GM19395 (cell line): ENCODE results near the gene PPFIA2.

Experiments used
- ATAC-seq: cut with Tn5 transposase; IDR thresholded peaks from one replicate; pipeline ENCODE4 v1.9.1; 2021; ENCODE audit warnings: mild to moderate bottlenecking, moderate library complexity; ENCODE audit not compliant: unreplicated experiment

PPFIA2 gene

DNA sequence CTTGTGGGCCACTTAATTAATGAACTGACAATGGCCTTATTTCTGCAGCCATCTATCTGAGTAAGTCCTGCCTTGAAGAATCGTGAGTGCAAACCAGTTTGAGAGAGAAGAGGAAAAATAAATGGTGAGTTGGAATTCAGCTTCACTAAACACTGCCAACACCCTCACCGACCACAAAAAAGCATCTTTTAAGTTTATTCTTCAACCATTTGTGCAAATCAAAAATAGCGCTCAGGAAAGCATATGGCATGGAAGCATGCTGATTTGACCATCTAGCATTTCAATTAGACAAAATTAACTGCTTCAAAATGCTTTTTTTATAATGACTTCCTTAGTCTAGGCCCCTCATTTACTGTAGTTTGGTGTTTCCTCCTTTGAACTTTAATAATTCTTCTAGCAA, 294.0 kb downstream of the PPFIA2 start:
- no peak for ATAC-seq

DNA sequence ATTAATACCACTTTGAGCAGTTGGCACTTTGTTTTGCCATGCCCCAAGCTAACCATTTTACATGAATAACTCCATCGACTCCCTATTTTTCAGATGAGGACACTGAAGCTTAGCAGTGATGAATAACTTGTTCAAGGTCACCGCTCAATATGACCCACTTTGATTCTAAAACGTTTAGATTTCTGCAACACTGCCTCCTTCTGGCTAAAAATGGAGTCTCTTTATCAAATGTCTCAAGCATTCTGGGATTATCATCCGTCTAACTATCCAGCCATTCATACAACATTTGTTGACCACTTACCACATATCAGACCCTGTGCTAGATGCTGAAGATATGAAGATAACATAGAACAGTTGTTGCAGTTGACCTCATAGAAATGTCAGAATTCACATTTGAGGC, 298.0 kb downstream of the PPFIA2 start:
- no peak for ATAC-seq

DNA sequence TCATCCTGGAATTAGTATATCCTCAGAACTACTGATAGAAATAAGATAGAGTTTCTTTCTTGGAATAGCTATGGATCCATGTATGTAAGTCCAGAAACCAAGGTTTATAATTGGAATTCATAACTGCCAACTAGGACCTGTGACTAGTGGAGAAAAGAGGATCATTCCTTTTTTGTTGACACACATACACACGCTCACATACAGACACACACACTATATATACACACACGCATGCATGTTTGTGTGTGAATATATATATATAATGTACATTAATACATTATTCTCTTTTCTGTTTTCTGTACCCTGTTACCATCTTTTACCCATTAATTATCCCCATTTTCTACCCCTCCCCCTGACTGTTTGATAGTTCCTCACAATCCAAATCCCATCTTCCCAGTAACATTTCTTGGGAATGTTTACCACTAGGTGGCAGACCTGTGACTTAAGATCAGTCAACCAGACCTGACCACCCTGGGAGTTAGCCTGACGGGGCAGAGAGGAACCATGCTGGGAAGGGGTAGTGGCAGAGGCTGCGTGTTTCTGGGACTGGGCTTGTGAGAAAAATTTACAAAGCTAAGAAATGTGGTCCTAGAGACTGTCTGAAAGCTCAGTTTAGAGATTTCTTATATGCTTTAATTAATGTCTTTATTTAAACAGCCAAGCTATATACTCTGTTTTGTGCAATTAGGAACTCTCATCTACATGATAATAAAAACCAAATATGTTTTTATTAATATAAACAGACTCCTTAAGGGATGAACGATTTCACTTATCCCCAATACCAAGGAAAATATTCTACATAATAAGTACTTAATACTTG, 308.0 kb downstream of the PPFIA2 start:
- peak; percentile 61 for ATAC-seq

DNA sequence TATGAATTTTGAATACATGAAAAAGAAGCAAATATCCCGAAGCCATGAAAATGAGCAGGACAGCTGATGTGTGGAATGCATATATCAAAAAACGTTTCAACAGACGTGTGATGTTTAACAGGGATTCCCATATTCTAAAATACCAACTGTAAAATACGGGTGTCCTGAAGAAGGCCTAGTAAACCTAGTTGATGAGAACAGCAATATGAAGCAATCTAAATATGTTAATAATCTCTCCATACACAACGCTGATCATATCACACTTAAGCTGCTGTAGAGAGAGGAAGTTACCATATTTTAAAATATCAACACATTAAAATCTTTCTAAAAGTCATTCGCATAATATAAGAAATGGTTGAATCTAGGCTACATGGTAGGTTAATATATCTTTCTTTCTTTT, 317.5 kb downstream of the PPFIA2 start:
- ATAC-seq = no peak

DNA sequence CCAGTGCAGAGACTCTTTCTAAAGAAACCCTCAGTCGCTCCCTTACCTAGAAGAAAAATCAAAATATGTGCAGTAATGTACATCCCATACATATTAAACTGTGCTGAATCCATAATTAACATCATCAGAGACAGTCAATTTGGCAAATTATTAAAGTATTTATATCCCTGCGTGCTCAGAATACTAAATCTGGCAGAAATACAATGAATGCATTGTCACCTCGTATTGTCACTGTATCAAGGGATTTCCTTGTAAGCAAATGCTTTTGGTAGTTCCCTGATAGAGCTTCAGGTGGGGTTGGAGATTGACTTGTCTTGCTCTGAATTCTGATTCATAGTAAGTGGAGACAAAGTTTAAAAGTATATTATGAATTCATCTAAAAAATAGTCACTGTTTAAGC, 319.1 kb downstream of the PPFIA2 start:
- no peak for ATAC-seq

DNA sequence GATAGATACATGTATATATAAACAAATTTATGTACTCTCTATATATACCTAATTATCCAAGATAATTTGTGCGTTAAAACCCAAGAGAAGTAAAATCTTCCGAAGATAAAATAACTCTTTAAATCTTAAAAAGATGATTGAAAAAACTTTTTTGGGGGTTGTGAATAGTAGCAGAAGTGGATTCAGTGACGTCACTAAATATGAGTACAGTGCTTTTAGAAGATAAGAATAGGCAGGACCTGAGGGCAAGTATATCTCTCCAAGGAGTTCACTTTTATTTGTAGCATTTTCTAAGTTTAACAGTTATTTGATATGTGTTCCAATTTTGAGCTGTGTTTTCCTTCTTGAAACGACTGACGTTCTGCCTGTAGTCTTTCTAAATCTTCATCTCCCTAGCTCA, 319.8 kb downstream of the PPFIA2 start:
- ATAC-seq = no peak

DNA sequence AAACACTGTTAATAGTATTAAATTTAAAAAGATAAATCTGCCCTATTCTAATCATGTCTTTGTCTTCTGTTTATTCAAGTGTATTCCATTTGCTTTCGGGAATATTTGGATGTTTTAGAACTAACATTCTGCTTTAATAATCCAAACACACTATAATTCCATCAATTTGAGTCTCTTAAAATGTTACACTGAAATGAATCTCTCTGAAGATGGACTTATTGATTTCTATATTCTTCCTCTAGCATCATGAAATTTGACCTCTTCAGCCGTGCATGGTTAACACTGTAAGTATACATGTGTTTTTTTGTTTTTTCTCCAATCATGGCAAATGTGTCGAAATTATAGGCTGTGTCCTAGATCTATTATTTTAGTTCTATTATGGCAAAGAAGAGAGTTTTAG, 342.1 kb downstream of the PPFIA2 start:
- ATAC-seq = no peak

DNA sequence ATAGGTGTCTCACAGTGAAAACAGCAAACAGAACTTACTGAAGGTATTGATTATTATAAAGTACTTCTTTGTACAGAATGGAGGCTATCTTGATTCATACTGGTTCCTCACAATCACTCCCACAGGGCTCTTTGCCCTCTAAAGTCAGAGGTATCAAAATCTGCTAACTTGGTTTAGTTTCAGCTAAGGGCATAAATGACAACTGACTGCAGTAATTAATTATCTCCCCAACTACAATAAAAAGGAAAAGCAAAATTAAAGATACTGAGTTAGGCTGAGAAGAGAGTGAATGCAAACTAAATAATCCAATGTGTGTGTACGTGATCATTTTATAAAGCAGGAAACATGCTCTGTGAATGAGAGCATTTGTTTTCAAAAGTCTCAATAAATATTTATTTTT, 342.6 kb downstream of the PPFIA2 start:
- ATAC-seq = no peak

DNA sequence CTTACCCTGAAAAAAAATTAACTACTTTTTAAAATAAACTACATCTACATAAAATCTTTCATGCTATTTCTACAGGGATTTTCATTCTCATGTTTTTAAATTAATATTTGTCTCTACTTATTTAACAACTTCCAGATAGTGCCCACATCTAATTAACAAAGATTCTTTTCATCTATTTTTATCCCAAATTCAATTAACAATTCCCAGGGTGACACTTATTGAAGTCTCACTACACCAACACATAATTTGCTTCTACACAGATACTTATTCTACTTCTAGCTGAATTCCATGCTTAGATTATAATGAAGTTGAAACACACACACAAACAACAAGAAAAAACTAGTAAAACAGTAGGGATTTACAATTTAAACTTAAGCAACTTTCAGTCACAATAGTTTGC, 344.7 kb downstream of the PPFIA2 start:
- ATAC-seq = no peak

DNA sequence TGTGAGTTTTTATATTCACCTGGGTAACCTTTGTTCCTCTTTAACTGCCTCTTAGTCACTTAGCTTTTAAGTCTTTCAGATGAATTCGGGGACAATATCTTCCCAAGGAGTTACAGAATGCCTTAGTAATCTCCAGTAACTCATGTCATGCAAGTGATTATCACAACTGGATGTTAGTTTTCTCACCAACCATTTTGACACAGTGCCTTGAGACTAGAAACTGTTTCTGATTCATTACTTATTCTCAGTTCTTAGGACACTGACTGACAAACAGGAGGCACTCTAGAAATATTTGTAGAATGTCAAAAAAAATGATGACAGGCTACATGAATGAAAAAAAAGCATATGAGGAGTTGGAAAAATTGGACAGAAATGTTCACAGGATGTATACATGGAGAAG, 346.2 kb downstream of the PPFIA2 start:
- no peak for ATAC-seq

DNA sequence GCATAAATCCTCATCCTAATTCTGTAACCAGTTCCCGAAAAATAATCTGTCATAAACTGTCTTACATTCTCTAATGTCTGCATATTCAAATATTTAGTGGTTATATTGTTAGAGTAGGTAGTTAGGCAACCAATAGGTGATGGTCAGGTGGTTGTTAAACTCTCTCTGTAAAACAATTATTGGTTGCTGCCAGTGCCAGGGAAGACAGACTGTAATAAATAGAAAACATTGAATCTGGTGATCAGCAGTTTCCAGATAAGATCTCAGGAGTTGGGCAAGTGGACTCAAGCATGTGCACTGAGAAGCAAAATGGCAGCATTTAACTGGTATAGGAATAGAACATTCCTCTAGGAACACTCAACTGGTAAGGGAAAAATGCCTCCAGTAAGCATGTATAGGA, 355.8 kb downstream of the PPFIA2 start:
- ATAC-seq = no peak

DNA sequence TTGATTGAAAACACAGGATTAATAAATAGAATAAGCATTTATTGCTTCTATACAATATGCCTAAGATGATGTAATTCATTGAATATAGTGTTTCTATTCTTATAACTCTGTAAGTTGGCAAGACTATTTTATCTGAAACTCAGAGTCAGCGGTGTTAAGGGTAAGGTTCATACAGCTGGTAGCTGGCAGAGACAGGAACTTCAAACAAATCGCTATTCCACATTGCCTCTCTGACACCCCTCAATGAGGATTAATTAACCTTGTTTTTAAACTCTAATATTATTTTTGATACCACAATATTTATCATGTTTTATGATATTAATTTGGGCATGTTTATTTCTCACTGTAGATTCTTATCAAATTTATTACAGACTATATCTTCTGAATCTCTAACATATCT, 357.9 kb downstream of the PPFIA2 start:
- ATAC-seq = no peak

DNA sequence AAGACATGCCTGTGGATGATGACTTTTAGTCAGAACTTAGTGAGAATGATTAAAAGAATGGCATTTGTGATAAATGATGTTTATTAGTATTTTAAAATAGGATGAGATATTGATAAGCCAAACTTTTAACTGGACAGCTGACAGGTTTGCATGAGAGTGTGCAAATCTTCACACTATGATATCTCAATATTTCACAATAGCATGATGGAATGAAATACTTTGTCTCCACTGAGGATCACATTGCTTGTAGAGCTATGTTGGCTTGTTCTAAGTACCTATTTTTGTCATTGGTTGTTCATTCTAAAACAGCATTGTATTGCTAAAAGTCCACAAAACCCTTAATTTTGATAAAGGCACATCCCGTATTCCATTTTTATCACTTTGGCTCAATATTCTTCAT, 359.1 kb downstream of the PPFIA2 start:
- ATAC-seq = no peak

DNA sequence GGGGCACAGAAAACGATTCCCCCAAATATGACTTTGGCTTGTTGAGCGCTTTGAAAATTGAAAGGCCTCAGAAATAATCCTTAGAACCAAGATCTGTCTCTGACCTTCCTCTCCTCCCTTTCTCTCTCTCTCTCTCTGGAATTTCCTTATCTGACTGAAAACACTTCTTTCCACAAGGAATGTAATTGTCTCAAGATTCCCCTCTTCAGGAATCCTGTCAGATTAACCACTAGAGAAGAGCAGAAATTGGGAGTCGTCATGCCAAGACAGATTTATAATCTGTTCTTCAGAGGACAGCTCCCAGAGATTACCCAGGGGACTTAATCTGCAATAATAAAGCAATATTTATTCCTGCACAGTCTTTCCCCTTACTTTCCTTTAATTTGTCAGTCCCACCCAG, 363.7 kb downstream of the PPFIA2 start:
- no peak for ATAC-seq

DNA sequence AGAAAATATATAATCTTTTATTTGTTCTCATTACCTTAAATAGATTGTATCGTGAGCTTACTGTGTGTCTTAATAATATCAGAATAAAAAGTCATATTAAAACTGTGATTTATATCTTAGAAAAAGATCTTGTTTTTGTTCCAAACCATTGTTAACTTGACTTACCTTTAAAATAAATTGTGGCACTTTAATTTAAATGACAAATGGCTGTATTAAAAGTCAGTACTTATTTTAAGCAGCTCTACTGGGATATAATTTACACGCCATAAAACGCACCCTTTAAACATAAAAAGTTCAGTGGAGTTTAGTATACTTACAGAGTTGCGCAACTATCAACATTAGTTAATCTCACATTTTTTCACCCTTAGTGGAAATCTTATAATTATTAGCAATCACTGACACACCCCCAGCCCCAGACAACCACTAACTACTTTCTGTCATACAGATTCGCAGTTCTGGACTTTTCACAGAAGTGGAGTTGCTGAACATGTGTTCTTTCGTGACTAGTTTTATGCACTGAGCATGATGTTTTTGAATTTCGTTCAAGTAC, 369.5 kb downstream of the PPFIA2 start:
- no peak for ATAC-seq

DNA sequence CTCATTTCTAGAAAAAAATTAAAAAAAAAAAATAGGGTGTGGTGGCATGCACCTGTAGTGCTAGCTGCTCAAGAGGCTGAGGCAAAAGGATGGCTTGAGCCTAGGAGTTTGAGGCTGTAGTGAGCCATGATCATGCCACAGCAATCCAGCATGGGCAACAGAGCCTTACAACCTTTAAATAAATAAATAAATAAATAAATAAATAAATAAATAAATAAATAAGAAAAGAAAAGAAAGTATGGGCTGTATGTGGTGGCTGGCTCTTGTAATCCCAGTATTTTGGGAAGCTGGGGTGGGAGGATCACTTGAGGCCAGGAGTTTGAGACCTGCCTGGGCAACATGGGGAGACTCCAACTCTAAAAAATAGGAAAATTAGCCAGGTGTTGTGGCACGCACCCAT, 373.0 kb downstream of the PPFIA2 start:
- ATAC-seq = no peak

DNA sequence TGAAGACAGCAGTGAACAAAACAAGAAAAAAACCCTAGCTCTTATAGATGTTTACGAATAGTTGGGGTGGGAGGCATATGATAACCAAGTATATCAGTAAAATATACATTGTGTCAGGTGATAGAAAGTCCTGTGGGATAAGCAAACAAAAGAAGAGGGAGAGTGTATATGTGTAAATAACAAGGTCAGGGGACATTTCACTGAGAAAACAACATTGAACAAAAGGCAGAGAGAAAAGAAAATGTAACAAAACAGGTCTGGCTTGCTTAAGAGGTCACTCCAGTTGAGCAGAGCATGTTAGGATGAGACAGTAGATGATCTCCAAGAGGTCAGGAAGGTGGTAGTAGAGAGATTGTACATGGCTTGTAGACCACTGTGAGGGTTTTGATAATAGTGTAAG, 377.2 kb downstream of the PPFIA2 start:
- ATAC-seq = no peak

DNA sequence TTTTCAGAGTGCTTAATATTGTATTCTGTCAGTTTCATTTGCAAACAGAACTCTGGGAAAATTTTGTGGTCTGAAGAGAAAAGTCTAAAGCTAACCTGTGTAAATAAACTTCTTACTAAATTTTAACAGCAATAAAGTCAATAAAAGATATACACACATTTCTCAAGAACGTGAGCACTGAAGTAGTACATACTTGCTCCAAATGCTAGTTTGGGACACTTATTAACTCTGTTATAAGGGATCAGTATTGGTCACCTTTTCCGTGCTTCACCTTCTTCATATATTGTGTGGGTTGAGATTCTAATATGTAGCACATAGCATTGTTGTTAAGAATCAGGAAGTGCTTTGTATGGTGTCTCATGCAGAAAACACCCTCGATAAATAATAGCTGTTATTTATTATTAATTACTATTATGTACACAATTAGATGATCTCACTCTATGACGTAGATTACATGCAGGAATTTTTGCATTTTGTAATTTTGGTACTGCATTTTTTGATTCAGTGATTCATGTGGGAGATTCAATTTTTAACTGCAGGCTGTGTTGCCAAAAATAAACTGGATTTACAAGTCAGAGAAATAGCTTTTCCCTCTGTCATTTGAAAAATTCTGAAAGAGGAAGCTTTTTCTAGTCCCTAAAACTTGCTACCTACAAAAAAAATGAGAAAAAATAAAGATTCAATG, 380.4 kb downstream of the PPFIA2 start:
- no peak for ATAC-seq

DNA sequence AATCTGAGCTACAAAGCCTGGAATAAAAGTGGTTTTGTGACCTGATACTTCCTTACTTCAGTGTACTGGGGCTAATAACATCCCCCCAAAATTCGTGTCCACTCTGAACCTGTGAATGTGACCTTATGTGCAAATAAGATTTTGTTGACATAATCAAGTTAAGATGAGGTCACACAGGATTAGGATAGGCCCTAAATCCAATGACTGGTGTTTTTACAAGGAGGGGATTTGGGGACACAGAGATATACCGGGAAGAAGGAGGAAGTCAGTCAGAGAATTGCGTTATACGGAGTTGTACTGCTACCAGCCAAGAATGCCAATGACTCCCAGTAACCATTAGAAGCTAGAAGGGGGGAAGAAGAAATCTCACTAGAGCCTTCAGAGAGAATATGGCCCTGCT, 381.4 kb downstream of the PPFIA2 start:
- no peak for ATAC-seq

DNA sequence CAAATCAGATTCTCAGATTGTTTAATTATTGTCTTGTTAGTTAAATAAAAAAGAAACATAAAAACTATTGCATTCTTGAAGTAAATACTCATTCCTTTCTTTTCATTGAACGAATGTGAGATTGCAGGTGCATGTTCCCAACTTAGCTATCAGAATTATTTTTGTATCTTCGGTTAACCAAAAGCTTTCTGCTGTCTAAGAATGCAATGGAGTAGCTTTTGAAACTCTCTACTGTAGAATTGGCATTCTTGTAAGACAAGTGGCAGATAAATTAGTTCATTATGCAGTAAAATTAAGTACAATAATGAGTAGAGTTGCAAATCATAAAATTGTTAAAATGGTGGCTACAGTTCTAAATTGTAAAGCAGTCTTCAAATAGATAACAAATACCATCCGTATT, 383.2 kb downstream of the PPFIA2 start:
- ATAC-seq = no peak

DNA sequence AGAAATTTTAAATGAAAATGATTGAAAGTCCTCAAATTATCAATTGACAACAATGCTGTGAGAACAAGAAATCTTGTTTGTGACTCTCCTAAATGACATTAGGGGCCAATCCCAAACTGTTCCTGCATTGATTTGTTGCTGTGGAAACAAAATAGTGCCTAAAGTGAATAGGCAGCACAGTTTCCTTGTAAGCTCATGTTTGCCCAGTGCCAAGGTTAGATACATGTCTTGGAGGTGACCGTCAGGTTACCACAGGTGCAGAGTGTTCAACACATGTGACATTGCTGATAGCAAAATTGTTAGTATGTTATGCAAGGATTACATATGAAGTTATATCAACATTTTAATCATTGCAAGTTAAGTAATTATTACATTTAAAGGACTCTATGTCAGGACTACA, 388.7 kb downstream of the PPFIA2 start:
- no peak for ATAC-seq

DNA sequence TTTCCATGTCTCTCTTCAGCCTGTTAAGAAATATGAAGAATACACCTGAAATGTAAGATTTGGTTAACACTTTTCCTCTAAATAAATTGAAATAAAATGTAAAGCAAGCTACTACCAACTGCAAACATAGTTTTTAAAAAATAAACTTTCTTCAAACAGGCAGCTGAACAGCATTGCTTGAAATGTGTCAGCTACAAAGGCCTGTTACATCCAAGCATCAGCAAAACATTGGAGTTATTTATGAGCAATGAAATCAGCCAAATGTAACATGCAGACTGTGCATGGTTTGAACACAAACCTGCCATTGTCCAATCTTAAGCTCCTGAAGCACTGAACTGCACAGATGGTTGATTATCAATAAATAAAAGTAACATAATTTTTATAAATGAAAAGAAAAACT, 390.0 kb downstream of the PPFIA2 start:
- ATAC-seq = no peak
